Adrenal gland (tissue), 12 donors: ENCODE measurements around the gene PIM3. TPM values are rescaled to one million over a fixed set of nuclear protein-coding genes. Genes with fewer than 3 reads are reported as not detected.

ENCODE experiments used
- DNase-seq, 7 donors: peaks; one replicate each; pipeline ENCODE4 v3.0.0-alpha.2; 2019 to 2020
- H3K27ac ChIP-seq, 5 donors: fragments of 200-600 bp; sonication (generic) in 4 of 5; 1 replicate in 3 of 5; 2 replicates in 2 of 5; pipeline versions ENCODE4 v1.5.1 to v1.8.0; 2016 to 2020; ENCODE audit warnings: mild to moderate bottlenecking in 1 of 5
- H3K27me3 ChIP-seq: fragments of 200-600 bp; 2 replicates; pipeline ENCODE4 v1.8.0; 2021
- H3K36me3 ChIP-seq, 2 donors: fragments of 200-600 bp; replicated peaks in 1 of 2; 1 replicate in 1 of 2; 2 replicates in 1 of 2; pipeline versions ENCODE4 v1.5.1 to v1.8.0; 2018 to 2022
- H3K4me1 ChIP-seq, 2 donors: fragments of 200-600 bp; replicated peaks in 1 of 2; 1 replicate in 1 of 2; 2 replicates in 1 of 2; pipeline versions ENCODE4 v1.5.1 to v1.8.0; 2018 to 2021
- H3K4me3 ChIP-seq, 4 donors: fragments of 200-600 bp; sonication (generic) in 3 of 4; one replicate each; pipeline ENCODE4 v1.5.1; 2016 to 2018
- H3K9me3 ChIP-seq, 3 donors: fragments of 200-600 bp; sonication (generic) in 1 of 3; replicated peaks in 1 of 3; 1 replicate in 2 of 3; 2 replicates in 1 of 3; pipeline versions ENCODE4 v1.5.1 to v1.8.0; 2016 to 2021
- CTCF ChIP-seq, 6 experiments: fragments of 450-650 bp in 4 of 6; fragments of 200-600 bp in 2 of 6; sonication (generic) in 1 of 6; IDR thresholded peaks; 1 replicate in 5 of 6; 2 replicates in 1 of 6; pipeline versions ENCODE4 v1.5.1 to v1.8.0; 2016 to 2021; ENCODE audit warnings: antibody characterized with exemption in 6 of 6, mild to moderate bottlenecking in 2 of 6, moderate library complexity in 1 of 6
- POLR2A ChIP-seq, 2 donors: fragments of 450-650 bp; IDR thresholded peaks; one replicate each; pipeline ENCODE4 v1.6.1; 2017; ENCODE audit warnings: antibody characterized with exemption in 2 of 2, mild to moderate bottlenecking in 2 of 2, moderate library complexity in 1 of 2
- WGBS, 4 donors: extraction: QIAGEN DNeasy Blood & Tissue Kit in 2 of 4; methylation state at CpG; one replicate each; pipeline versions ENCODE4 v1.1.5 to v1.1.7; 2013 to 2017; 5-methylcytosine and 5-hydroxymethylcytosine counted together
- intact Hi-C, 2 donors: fragments of 100-400 bp; cut with DNase I; formaldehyde crosslinking; loops; one replicate each; pipeline versions ENCODE4 v1.14.1 to v1.15.0; 2022 to 2023
- polyA plus RNA-seq, 3 donors: library from polyadenylated mRNA; stranded (reverse); fragments of 200-250 nt in 2 of 3; fragments of 350-450 nt in 1 of 3; fragmentation: Illumina TruSeq in 1 of 3; extraction: RNeasy Lipid Tissue Mini Kit (QIAGEN cat#74804) in 1 of 3; gene quantifications; one replicate each; pipeline ENCODE4 v1.2.3, GENCODE V29; 2013 to 2014
- total RNA-seq, 9 donors: library from RNA; depleted of rRNA in 4 of 9; stranded (reverse); fragments of >200 nt in 4 of 9; fragments of 120-200 nt in 1 of 9; fragmentation: NEBNext Ultra II Directional in 1 of 9; extraction: Animal tissue kit (Norgen Biotek cat#: 25700) in 1 of 9; gene quantifications; one replicate each; pipeline versions ENCODE4 v1.1.0 to v1.2.4, GENCODE V29; 2013 to 2023
- donor health status: healthy with polysubstance abuse.
- donor health status: Bipolar disorder and iron deficiency.
- donor health status: DM: yes; HTN: yes; CAD: no.
- donor health status: DM: no; HTN: no; CAD: no.
- donor health status: DM: no; HTN: no; CAD: no.
- donor health status: DM: yes; HTN: yes; CAD: no.

PIM3 gene
- total and polyA plus RNA-seq, 12 donors: 7.2 to 99.2 (median 51.7) TPM

DNA sequence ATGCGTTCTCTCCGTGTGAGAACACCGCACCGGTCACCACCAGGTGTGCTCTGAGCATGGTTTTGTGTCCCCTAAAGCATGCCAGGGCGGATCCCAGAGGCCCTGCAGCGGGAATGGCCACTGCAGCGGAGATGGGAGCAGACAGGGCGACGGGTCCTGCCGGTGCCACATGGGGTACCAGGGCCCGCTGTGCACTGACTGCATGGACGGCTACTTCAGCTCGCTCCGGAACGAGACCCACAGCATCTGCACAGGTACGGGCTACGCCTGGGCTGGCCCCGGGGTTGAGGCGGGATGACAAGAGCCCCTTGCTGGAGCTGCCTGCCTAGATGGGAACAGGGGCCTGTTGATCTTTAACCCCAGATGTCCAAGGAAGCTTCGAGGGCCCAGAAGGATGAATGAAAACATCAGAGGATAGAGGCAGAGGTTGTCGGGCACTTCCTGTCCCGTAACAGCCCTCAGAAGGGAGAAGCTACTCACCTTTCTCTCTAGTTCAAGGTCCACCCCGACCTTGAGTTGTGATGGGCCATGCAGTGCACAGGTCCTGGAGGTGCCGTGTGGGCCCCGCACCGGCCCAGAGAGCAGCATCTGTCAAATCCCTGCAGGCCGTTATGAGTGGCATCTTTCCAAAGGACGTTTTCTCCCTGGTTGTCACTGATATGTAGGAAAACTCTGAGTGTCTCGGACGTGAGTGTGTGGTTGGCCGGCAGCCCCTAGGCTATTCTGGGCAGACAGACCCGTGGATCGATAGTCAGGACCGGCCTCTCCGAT lies 38.9 kb upstream of the PIM3 start:
- H3K27me3 ChIP-seq: no peaks in the 10 kb centered on the region
- no peak for DNase-seq
- peaks cover 9 to 20% of the 10 kb centered on the region in 2 donors for H3K4me1 ChIP-seq
- no peaks in the 10 kb centered on the region for H3K9me3 ChIP-seq
- no peak overlapping the region for H3K27ac ChIP-seq
- no peak for TF ChIP-seq POLR2A (IDR thresholded peaks at IDR 0.05)
- TF ChIP-seq CTCF (IDR thresholded peaks at IDR 0.05): no peak
- intact Hi-C loops: loop anchor here in 1 of 2 donors (10.0 kb wide), 1 partner anchor 157 kb away; no protein-coding TSS in a partner anchor
- 87 to 93% (median 92%) methylated on average over 12 to 35 of the region's 35 CpGs for WGBS, 4 donors
- H3K36me3 ChIP-seq: peaks cover 0 to 19% of the 10 kb centered on the region in 2 donors
- no peak overlapping the region for H3K4me3 ChIP-seq

- H3K4me1 ChIP-seq: peaks cover 5 to 14% of the 10 kb centered on the region in 2 donors
- H3K27ac ChIP-seq: no peak overlapping the region
- H3K27me3 ChIP-seq: no peaks in the 10 kb centered on the region
- no peak overlapping the region for H3K4me3 ChIP-seq
- H3K9me3 ChIP-seq: no peaks in the 10 kb centered on the region
- intact Hi-C loops: loop anchor here in 1 of 2 donors (10.0 kb wide), 1 partner anchor 158 kb away; no protein-coding TSS in a partner anchor
- no peak for DNase-seq
- WGBS, 4 donors: 91 to 94% (median 92%) methylated on average over 10 to 22 of the region's 22 CpGs
- peaks cover 0 to 19% of the 10 kb centered on the region in 2 donors for H3K36me3 ChIP-seq
- TF ChIP-seq CTCF (IDR thresholded peaks at IDR 0.05) (no peak), POLR2A (IDR thresholded peaks at IDR 0.05) (no peak)
These were observed 38.1 kb upstream of the PIM3 start for GRCh38 chr22:49922484-49922883.

DNA sequence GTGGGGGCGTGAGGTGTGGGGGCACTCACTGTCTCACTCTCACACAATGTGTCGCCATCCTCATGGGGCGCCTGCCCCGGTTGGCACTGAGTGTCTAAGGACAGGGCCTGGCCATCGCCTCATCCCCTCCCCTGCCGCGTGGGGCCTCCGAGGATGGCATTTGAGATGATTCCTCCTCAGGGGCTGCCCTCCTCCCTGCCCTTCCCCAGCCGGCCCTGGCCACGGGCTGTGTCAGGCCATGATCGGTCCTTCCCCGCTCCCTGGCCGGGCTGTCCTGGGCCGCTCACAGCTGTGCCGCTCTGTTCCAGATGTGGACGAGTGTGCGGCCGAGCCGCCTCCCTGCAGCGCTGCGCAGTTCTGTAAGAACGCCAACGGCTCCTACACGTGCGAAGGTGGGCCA lies 37.6 kb upstream of the PIM3 start:
- H3K9me3 ChIP-seq: no peaks in the 10 kb centered on the region
- TF ChIP-seq POLR2A (IDR thresholded peaks at IDR 0.05): no peak
- TF ChIP-seq CTCF (IDR thresholded peaks at IDR 0.05): no peak
- H3K27ac ChIP-seq: no peak overlapping the region
- H3K4me3 ChIP-seq: no peak overlapping the region
- DNase-seq: peak in 1 of 7 donors; percentile 6
- H3K27me3 ChIP-seq: no peaks in the 10 kb centered on the region
- intact Hi-C loops: loop anchor here in 1 of 2 donors (10.0 kb wide), 1 partner anchor 158 kb away; no protein-coding TSS in a partner anchor
- H3K36me3 ChIP-seq: peaks cover 0 to 19% of the 10 kb centered on the region in 2 donors
- 94 to 96% (median 95%) methylated on average over 10 to 25 of the region's 25 CpGs for WGBS, 4 donors
- peaks cover 4 to 11% of the 10 kb centered on the region in 2 donors for H3K4me1 ChIP-seq

- H3K27me3 ChIP-seq: no peaks in the 10 kb centered on the region
- 79 to 88% (median 82%) methylated on average over 16 of the region's 16 CpGs for WGBS, 4 donors
- no peak for DNase-seq
- intact Hi-C loops: loop anchor here in 1 of 2 donors (10.0 kb wide), 1 partner anchor 159 kb away; no protein-coding TSS in a partner anchor
- TF ChIP-seq CTCF (IDR thresholded peaks at IDR 0.05) (no peak), POLR2A (IDR thresholded peaks at IDR 0.05) (no peak)
- peaks cover 4 to 11% of the 10 kb centered on the region in 2 donors for H3K4me1 ChIP-seq
- peaks cover 0 to 19% of the 10 kb centered on the region in 2 donors for H3K36me3 ChIP-seq
- no peak overlapping the region for H3K27ac ChIP-seq
- no peak overlapping the region for H3K4me3 ChIP-seq
- no peaks in the 10 kb centered on the region for H3K9me3 ChIP-seq
These were observed 37.1 kb upstream of the PIM3 start for GRCh38 chr22:49923445-49923844.
